Measurements from ENCODE around the gene RRAGA.
"Not testable (repeated sequence)": the region's sequence is repeated elsewhere in the genome, so short reads cannot be mapped to it uniquely, and the experiment has no call there.

DNA sequence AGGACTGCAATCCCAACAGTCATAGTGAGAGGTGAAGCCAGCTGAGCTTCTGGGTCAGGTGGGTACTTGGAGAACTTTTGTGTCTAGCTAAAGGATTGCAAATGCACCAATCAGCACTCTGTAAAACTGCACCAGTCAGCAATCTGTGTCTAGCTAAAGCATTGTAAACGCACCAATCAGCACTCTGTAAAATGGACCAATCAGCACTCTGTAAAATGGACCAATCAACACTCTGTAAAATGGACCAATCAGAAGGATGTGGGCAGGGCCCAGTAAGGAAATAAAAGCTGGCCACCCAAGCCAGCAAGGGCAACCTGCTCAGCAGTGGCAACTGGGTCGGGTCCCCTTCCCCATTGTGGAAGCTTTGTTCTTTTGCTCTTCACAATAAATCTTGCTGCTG, 27.6 kb upstream of the RRAGA start:
- TF ChIP-seq, protein P1, sequence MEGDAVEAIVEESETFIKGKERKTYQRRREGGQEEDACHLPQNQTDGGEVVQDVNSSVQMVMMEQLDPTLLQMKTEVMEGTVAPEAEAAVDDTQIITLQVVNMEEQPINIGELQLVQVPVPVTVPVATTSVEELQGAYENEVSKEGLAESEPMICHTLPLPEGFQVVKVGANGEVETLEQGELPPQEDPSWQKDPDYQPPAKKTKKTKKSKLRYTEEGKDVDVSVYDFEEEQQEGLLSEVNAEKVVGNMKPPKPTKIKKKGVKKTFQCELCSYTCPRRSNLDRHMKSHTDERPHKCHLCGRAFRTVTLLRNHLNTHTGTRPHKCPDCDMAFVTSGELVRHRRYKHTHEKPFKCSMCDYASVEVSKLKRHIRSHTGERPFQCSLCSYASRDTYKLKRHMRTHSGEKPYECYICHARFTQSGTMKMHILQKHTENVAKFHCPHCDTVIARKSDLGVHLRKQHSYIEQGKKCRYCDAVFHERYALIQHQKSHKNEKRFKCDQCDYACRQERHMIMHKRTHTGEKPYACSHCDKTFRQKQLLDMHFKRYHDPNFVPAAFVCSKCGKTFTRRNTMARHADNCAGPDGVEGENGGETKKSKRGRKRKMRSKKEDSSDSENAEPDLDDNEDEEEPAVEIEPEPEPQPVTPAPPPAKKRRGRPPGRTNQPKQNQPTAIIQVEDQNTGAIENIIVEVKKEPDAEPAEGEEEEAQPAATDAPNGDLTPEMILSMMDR (IDR thresholded peaks at IDR 0.05; ENCODE audit: borderline replicate concordance, extremely low read depth, low read length, poor library complexity, severe bottlenecking), result not testable (repeated sequence)
- TF ChIP-seq EZH2 (IDR thresholded peaks at IDR 0.05; ENCODE audit: borderline replicate concordance, low read depth, low read length, severe bottlenecking), result not testable (repeated sequence)

Measured in DND-41 (cell line).